Kidney (tissue), 14 donors: ENCODE results near the gene TNFSF15. TPM values are rescaled to one million over a fixed set of nuclear protein-coding genes. Genes with fewer than 3 reads are reported as not detected.

Source experiments
- DNase-seq, 5 donors: peaks; one replicate each; pipeline ENCODE4 v3.0.0-alpha.2; 2013 to 2020
- FAIRE-seq: peaks from 2 replicates; lab custom pipeline; 2012; peaks lifted over from hg19 to GRCh38; lab: Jason Lieb, UNC
- H3K27ac ChIP-seq, 2 donors: one replicate each; pipeline ENCODE4 v1.7.0; 2013; ENCODE audit warnings: low read depth in 2 of 2, low read length in 2 of 2, inconsistent platforms in 1 of 2
- H3K27me3 ChIP-seq: one replicate; pipeline ENCODE4 v1.7.1; 2013; ENCODE audit warnings: low read length, inconsistent platforms; ENCODE audit not compliant: control insufficient read depth, insufficient read depth
- H3K36me3 ChIP-seq, 3 donors: one replicate each; pipeline versions ENCODE4 v1.7.0 to v1.7.1; 2013; ENCODE audit warnings: low read length in 3 of 3, control low read depth in 1 of 3, inconsistent platforms in 1 of 3; ENCODE audit not compliant: insufficient read depth in 3 of 3, control insufficient read depth in 2 of 3
- H3K4me1 ChIP-seq, 3 donors: one replicate each; pipeline versions ENCODE4 v1.7.0 to v1.7.1; 2013; ENCODE audit warnings: low read length in 3 of 3, inconsistent platforms in 1 of 3, low read depth in 1 of 3; ENCODE audit not compliant: control insufficient read depth in 2 of 3, insufficient read depth in 2 of 3
- H3K4me3 ChIP-seq, 3 donors: one replicate each; pipeline versions ENCODE4 v1.7.0 to v1.8.1; 2013; ENCODE audit warnings: low read length in 3 of 3, control low read depth in 1 of 3, inconsistent platforms in 1 of 3
- H3K9ac ChIP-seq, 3 donors: one replicate each; pipeline versions ENCODE4 v1.7.0 to v1.7.1; 2013; ENCODE audit warnings: low read length in 3 of 3, control low read depth in 1 of 3, inconsistent platforms in 1 of 3
- H3K9me3 ChIP-seq, 3 donors: one replicate each; pipeline versions ENCODE4 v1.7.0 to v1.7.1; 2013; ENCODE audit warnings: low read length in 3 of 3, control low read depth in 1 of 3, inconsistent platforms in 1 of 3; ENCODE audit not compliant: control insufficient read depth in 2 of 3, insufficient read depth in 1 of 3
- intact Hi-C: fragments of 100-400 bp; cut with DNase I; formaldehyde crosslinking; loops from one replicate; pipeline ENCODE4 v1.11.1; 2022
- polyA plus RNA-seq: library from polyadenylated mRNA; stranded (reverse); fragments of 350-450 nt; fragmentation: Illumina TruSeq; extraction: RNeasy Lipid Tissue Mini Kit (QIAGEN cat#74804); gene quantifications from one replicate; pipeline ENCODE4 v1.2.3, GENCODE V29; 2014; ENCODE audit warnings: low read depth, low replicate concordance; ENCODE audit not compliant: insufficient read depth
- total RNA-seq: library from RNA; stranded (reverse); fragmentation: NEBNext Ultra II Directional; extraction: Animal tissue kit (Norgen Biotek cat#: 25700); gene quantifications from one replicate; pipeline ENCODE4 v1.2.1, GENCODE V29; 2021
- TF ChIP-seq, protein P1 (sequence below): IDR thresholded peaks from 3 replicates; pipeline ENCODE4 v1.5.1; 2012; ENCODE audit warnings: mild to moderate bottlenecking, moderate library complexity, borderline replicate concordance; ENCODE audit not compliant: insufficient read depth; ENCODE audit errors: extremely low read depth
- donor health status: control.
- donor health status: control.
- donor health status: control.
- donor health status: control.
- donor health status: control.
- donor health status: DM: yes; HTN: yes; CAD: no.
- donor health status: Normal renal cell carcinoma (clear cell type).

The TNFSF15 gene
- total and polyA plus RNA-seq, 2 donors from 2014 or later, result 1.4 to 2.3 TPM

DNA sequence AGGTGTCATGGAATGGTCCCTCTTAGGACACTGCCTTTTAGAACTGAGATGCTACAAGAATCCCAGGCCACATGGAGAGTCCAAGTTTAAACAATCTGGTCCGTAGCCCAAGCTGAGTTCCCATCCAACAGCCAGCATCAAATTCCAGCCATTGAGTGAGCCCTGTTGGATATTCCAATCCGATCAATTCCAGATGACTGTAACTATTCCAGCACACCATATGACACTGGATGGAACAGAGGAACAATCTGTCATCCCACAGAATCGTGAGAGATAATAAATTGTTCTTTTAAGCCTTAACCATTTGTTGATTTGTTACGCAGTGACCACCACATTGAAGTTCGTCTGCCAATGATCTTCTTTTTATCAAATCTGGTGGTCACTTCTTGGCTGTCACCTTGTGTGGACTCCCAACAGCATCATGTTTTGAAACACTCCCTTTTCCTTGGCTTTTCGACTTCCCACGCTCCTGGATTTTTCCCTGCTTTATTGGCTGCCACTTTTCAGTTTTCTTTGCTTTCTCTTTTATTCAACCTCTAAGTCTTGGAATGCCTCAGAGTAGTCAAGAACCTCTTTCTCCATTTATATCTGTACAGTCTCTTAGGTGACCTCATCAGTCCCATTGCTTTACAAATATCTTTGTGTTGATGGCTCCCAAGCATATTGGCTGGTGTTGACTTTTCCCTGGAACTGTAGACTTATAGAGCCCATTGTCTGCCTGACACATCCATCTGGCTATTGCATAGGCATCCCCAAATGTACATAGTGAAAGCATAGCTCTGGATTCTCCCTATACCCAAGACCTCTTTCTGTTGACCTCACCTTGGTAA, 46.1 kb downstream of the TNFSF15 start:
- H3K9ac ChIP-seq, result no peak overlapping the region
- no peaks in the 10 kb centered on the region for H3K4me1 ChIP-seq
- no peaks in the 10 kb centered on the region for H3K27me3 ChIP-seq
- peaks cover 0 to 7% (median 0%) of the 10 kb centered on the region in 3 donors for H3K9me3 ChIP-seq
- H3K27ac ChIP-seq, result no peak overlapping the region
- FAIRE-seq (no peak), DNase-seq (no peak)
- H3K36me3 ChIP-seq, result no peaks in the 10 kb centered on the region
- TF ChIP-seq, protein P1, sequence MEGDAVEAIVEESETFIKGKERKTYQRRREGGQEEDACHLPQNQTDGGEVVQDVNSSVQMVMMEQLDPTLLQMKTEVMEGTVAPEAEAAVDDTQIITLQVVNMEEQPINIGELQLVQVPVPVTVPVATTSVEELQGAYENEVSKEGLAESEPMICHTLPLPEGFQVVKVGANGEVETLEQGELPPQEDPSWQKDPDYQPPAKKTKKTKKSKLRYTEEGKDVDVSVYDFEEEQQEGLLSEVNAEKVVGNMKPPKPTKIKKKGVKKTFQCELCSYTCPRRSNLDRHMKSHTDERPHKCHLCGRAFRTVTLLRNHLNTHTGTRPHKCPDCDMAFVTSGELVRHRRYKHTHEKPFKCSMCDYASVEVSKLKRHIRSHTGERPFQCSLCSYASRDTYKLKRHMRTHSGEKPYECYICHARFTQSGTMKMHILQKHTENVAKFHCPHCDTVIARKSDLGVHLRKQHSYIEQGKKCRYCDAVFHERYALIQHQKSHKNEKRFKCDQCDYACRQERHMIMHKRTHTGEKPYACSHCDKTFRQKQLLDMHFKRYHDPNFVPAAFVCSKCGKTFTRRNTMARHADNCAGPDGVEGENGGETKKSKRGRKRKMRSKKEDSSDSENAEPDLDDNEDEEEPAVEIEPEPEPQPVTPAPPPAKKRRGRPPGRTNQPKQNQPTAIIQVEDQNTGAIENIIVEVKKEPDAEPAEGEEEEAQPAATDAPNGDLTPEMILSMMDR, result no peak
- intact Hi-C loops, result no loop called here
- no peak overlapping the region for H3K4me3 ChIP-seq

DNA sequence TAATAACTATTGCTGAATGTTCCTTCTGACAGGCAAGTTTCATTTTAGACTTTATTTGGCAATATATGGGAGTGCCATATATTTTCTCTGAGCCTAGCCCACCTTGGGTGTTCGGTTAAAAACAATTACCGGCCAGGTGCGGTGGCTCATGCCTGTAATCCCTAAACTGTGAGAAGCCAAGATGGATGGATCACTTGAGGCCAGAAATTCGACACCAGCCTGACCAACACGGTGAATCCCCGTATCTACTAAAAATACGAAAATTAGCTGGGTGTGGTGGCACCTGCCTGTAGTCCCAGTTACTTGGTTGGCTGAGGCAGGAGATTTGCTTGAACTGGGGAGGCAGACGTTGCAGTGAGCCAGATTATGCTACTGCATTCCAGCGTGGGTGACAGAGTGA, 47.9 kb downstream of the TNFSF15 start:
- Histone ChIP-seq H3K27me3 (no peaks in the 10 kb centered on the region), H3K36me3 (no peaks in the 10 kb centered on the region), H3K9me3 (peaks cover 0 to 7% (median 0%) of the 10 kb centered on the region in 3 donors), H3K9ac (no peak overlapping the region), H3K4me1 (no peaks in the 10 kb centered on the region), H3K27ac (no peak overlapping the region), H3K4me3 (no peak overlapping the region)
- TF ChIP-seq, protein P1, result no peak
- no peak for FAIRE-seq
- intact Hi-C loops, result no loop called here
- no peak for DNase-seq

DNA sequence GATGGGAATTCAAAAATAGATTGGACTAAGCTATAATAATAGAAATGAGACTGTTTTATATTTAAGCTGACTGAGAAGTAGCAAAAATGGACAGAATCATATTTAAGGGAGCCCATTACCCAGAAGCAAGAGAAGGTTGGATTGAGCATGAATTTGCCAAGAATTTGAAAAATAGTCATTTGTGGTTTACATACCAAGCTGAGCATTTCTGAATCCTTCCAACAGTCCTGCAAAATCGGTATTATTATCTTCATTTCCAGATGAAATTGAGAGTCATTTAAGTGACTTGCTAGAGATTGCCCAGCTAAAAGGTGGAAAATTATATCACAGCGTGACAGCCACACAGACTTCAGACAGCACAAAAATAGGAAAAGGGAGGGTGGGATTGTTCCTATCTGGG, 48.4 kb downstream of the TNFSF15 start:
- no peak for FAIRE-seq
- H3K4me3 ChIP-seq, result no peak overlapping the region
- no peak overlapping the region for H3K27ac ChIP-seq

More for the DNA sequence above, 48.4 kb downstream of the TNFSF15 start:
- Histone ChIP-seq H3K27me3 (no peaks in the 10 kb centered on the region), H3K9me3 (peaks cover 0 to 7% (median 0%) of the 10 kb centered on the region in 3 donors), H3K36me3 (no peaks in the 10 kb centered on the region), H3K9ac (no peak overlapping the region), H3K4me1 (no peaks in the 10 kb centered on the region)
- TF ChIP-seq, protein P1, result no peak
- intact Hi-C loops, result no loop called here
- DNase-seq, result no peak
